Ishikawa (cell line): Measurements from ENCODE around the gene CHRM3.

Experiments
- CEBPB ChIP-seq: IDR thresholded peaks from 2 replicates; pipeline ENCODE4 v1.6.1; 2012
- CREB1 ChIP-seq: IDR thresholded peaks from 2 replicates; pipeline ENCODE4 v1.6.1; 2012; ENCODE audit warnings: low read depth
- EGR1 ChIP-seq: IDR thresholded peaks from 2 replicates; pipeline ENCODE4 v1.6.1; 2012
- EP300 ChIP-seq: IDR thresholded peaks from 2 replicates; pipeline ENCODE4 v1.6.1; 2012; ENCODE audit warnings: borderline replicate concordance
- FOXM1 ChIP-seq: IDR thresholded peaks from 2 replicates; pipeline ENCODE4 v1.6.1; 2012; ENCODE audit warnings: low read depth, borderline replicate concordance
- MAX ChIP-seq: IDR thresholded peaks from 2 replicates; pipeline ENCODE4 v1.6.1; 2012
- NFIC ChIP-seq: IDR thresholded peaks from 2 replicates; pipeline ENCODE4 v1.6.1; 2012
- RAD21 ChIP-seq: IDR thresholded peaks from 2 replicates; pipeline ENCODE4 v1.6.1; 2012; ENCODE audit warnings: low read depth
- REST ChIP-seq: IDR thresholded peaks from 2 replicates; pipeline ENCODE4 v1.6.1; 2012; ENCODE audit warnings: low read depth, mild to moderate bottlenecking
- TAF1 ChIP-seq: IDR thresholded peaks from 2 replicates; pipeline ENCODE4 v1.6.1; 2012; ENCODE audit warnings: low read depth, mild to moderate bottlenecking
- TCF12 ChIP-seq: IDR thresholded peaks from 2 replicates; pipeline ENCODE4 v1.6.1; 2012; ENCODE audit warnings: low read depth
- TEAD4 ChIP-seq: IDR thresholded peaks from 2 replicates; pipeline ENCODE4 v1.6.1; 2012
- USF1 ChIP-seq: IDR thresholded peaks from 2 replicates; pipeline ENCODE4 v1.6.1; 2012
- YY1 ChIP-seq: IDR thresholded peaks from 2 replicates; pipeline ENCODE4 v1.6.1; 2012; ENCODE audit warnings: low read depth
- ZBTB7A ChIP-seq: IDR thresholded peaks from 2 replicates; pipeline ENCODE4 v1.6.1; 2012; ENCODE audit warnings: low read depth

CHRM3 gene

GRCh38 chr1:239432255-239432654 is 45.9 kb downstream of the CHRM3 start:
- TF ChIP-seq EGR1, result no peak
- TF ChIP-seq NFIC, result no peak
- no peak for TF ChIP-seq TCF12
- TF ChIP-seq USF1, result no peak
- TF ChIP-seq CEBPB, result no peak
- TF ChIP-seq REST, result no peak
- no peak for TF ChIP-seq EP300
- no peak for TF ChIP-seq FOXM1
- no peak for TF ChIP-seq TAF1
- no peak for TF ChIP-seq MAX
- no peak for TF ChIP-seq CREB1
- TF ChIP-seq TEAD4, result no peak
- TF ChIP-seq RAD21, result no peak
- no peak for TF ChIP-seq YY1
- no peak for TF ChIP-seq ZBTB7A

GRCh38 chr1:239434181-239434580 is 47.8 kb downstream of the CHRM3 start:
- TF ChIP-seq USF1 (no peak), RAD21 (no peak), TAF1 (no peak), EP300 (no peak), TCF12 (no peak), EGR1 (no peak), REST (no peak), NFIC (no peak), CEBPB (no peak)
